ENCODE results near the gene KCNJ16.

DNA sequence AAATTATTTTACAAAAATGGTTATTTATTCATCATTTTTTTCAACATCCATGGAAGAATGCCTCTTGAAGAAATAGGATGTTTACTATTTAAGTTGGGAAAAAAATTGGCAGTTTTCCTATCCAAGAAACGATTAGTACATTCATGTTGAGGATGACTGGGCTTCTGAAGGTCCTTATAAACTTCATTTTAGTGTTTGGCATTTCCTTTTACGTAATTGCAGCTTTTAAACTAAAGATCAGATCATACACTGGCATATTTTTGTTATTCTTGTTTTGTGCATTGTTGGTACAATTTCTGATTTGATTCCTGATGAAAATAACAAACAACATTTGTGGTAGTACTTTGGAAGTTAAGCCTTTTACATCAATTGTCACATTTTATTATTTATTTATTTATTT lies 11.5 kb downstream of the KCNJ16 start:
- TF ChIP-seq, protein P1, sequence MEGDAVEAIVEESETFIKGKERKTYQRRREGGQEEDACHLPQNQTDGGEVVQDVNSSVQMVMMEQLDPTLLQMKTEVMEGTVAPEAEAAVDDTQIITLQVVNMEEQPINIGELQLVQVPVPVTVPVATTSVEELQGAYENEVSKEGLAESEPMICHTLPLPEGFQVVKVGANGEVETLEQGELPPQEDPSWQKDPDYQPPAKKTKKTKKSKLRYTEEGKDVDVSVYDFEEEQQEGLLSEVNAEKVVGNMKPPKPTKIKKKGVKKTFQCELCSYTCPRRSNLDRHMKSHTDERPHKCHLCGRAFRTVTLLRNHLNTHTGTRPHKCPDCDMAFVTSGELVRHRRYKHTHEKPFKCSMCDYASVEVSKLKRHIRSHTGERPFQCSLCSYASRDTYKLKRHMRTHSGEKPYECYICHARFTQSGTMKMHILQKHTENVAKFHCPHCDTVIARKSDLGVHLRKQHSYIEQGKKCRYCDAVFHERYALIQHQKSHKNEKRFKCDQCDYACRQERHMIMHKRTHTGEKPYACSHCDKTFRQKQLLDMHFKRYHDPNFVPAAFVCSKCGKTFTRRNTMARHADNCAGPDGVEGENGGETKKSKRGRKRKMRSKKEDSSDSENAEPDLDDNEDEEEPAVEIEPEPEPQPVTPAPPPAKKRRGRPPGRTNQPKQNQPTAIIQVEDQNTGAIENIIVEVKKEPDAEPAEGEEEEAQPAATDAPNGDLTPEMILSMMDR (IDR thresholded peaks at IDR 0.05): no peak
- TF ChIP-seq POLR2AphosphoS5 (IDR thresholded peaks at IDR 0.05; ENCODE audit: low read depth, low read length): no peak
- TF ChIP-seq, protein P2, sequence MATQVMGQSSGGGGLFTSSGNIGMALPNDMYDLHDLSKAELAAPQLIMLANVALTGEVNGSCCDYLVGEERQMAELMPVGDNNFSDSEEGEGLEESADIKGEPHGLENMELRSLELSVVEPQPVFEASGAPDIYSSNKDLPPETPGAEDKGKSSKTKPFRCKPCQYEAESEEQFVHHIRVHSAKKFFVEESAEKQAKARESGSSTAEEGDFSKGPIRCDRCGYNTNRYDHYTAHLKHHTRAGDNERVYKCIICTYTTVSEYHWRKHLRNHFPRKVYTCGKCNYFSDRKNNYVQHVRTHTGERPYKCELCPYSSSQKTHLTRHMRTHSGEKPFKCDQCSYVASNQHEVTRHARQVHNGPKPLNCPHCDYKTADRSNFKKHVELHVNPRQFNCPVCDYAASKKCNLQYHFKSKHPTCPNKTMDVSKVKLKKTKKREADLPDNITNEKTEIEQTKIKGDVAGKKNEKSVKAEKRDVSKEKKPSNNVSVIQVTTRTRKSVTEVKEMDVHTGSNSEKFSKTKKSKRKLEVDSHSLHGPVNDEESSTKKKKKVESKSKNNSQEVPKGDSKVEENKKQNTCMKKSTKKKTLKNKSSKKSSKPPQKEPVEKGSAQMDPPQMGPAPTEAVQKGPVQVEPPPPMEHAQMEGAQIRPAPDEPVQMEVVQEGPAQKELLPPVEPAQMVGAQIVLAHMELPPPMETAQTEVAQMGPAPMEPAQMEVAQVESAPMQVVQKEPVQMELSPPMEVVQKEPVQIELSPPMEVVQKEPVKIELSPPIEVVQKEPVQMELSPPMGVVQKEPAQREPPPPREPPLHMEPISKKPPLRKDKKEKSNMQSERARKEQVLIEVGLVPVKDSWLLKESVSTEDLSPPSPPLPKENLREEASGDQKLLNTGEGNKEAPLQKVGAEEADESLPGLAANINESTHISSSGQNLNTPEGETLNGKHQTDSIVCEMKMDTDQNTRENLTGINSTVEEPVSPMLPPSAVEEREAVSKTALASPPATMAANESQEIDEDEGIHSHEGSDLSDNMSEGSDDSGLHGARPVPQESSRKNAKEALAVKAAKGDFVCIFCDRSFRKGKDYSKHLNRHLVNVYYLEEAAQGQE (IDR thresholded peaks at IDR 0.05; ENCODE audit: insufficient read depth in 1 of 2, low read depth in 2 of 2, low read length in 1 of 2): no peak
